OCI-LY3 (cell line): ENCODE results near the gene UROC1.

ENCODE experiments used
- H2AFZ ChIP-seq: fragments of 200-600, 300-600 bp; shearing (Covaris generic); 2 replicates; pipeline ENCODE4 v1.6.0; 2014; ENCODE audit warnings: antibody characterized with exemption, low read depth, low read length
- H3K27ac ChIP-seq: fragments of 200-600, 300-600 bp; sonication (generic); 2 replicates; pipeline ENCODE4 v1.5.1; 2014; ENCODE audit warnings: mild to moderate bottlenecking, low read length, moderate library complexity, mixed read lengths
- H3K27me3 ChIP-seq: fragments of 200-600, 300-600 bp; sonication (generic); 2 replicates; pipeline ENCODE4 v1.6.1; 2014; ENCODE audit warnings: low read depth, low read length, mixed read lengths
- H3K36me3 ChIP-seq: fragments of 200-600, 300-600 bp; sonication (generic); replicated peaks from 2 replicates; pipeline ENCODE3; 2014; ENCODE audit warnings: low read depth, low read length, mixed read lengths
- H3K4me1 ChIP-seq: fragments of 300-600, 200-600 bp; sonication (generic); 2 replicates; pipeline ENCODE4 v1.6.1; 2014; ENCODE audit warnings: low read length, mixed read lengths
- H3K4me2 ChIP-seq: fragments of 200-600, 300-600 bp; sonication (generic); 2 replicates; pipeline ENCODE4 v1.6.1; 2014; ENCODE audit warnings: low read length, mixed read lengths
- H3K4me3 ChIP-seq: fragments of 300-600, 200-600 bp; sonication (generic); 2 replicates; pipeline ENCODE4 v1.5.1; 2014; ENCODE audit warnings: antibody characterized with exemption, mild to moderate bottlenecking, low read length, moderate library complexity
- H3K79me2 ChIP-seq: fragments of 300-600, 200-600 bp; shearing (Covaris generic); 2 replicates; pipeline ENCODE4 v1.6.1; 2014; ENCODE audit warnings: mild to moderate bottlenecking, low read length, mixed read lengths
- H3K9ac ChIP-seq: fragments of 300-600, 200-600 bp; shearing (Covaris generic); 2 replicates; pipeline ENCODE4 v1.6.0; 2014; ENCODE audit warnings: mild to moderate bottlenecking, low read length, moderate library complexity
- H3K9me3 ChIP-seq: fragments of 200-600, 300-600 bp; shearing (Covaris generic); 2 replicates; pipeline ENCODE4 v1.6.1; 2014; ENCODE audit warnings: low read length, mixed read lengths; ENCODE audit not compliant: insufficient read depth
- H4K20me1 ChIP-seq: fragments of 200-600, 300-600 bp; sonication (generic); 2 replicates; pipeline ENCODE4 v1.6.1; 2016; ENCODE audit warnings: low read length, mixed read lengths; ENCODE audit not compliant: insufficient read depth
- CTCF ChIP-seq: fragments of 200-600, 300-600 bp; sonication (generic); IDR thresholded peaks from 2 replicates; pipeline ENCODE4 v1.5.1; 2014; ENCODE audit warnings: antibody characterized with exemption, low read length, low read depth
- EZH2phosphoT487 ChIP-seq: fragments of 200-600 bp; shearing (Covaris generic); IDR thresholded peaks from 2 replicates; pipeline ENCODE4 v1.6.1; 2018; ENCODE audit warnings: antibody characterized with exemption, mixed run types, low read depth

UROC1 gene

GRCh38 chr3:126524429-126524988 is 6.9 kb upstream of the UROC1 start:
- Histone ChIP-seq H3K79me2 (no peaks in the 10 kb centered on the region), H3K9ac (no peak overlapping the region), H3K4me1 (no peaks in the 10 kb centered on the region), H3K4me3 (no peak overlapping the region), H4K20me1 (no peaks in the 10 kb centered on the region), H3K9me3 (no peaks in the 10 kb centered on the region), H3K36me3 (no peaks in the 10 kb centered on the region), H3K4me2 (no peak overlapping the region), H3K27me3 (no peaks in the 10 kb centered on the region), H3K27ac (no peak overlapping the region), H2AFZ (no peak overlapping the region)
- TF ChIP-seq CTCF (no peak), EZH2phosphoT487 (no peak)

- Histone ChIP-seq H3K36me3 (no peaks in the 10 kb centered on the region), H3K27me3 (no peaks in the 10 kb centered on the region), H4K20me1 (no peaks in the 10 kb centered on the region), H3K4me1 (no peaks in the 10 kb centered on the region), H3K9ac (no peak within 1 kb of the TSS), H3K27ac (no peak within 1 kb of the TSS), H3K4me2 (no peak within 1 kb of the TSS), H2AFZ (no peak within 1 kb of the TSS), H3K4me3 (no peak within 1 kb of the TSS), H3K9me3 (no peaks in the 10 kb centered on the region), H3K79me2 (no peaks in the 10 kb centered on the region)
- no peak for TF ChIP-seq CTCF
- no peak for TF ChIP-seq EZH2phosphoT487
These were observed 6.3 kb upstream of the UROC1 start, which contains the start of gene CHST13 for GRCh38 chr3:126523745-126524428. TSS of gene CHST13 (plus strand) at chr3:126524155. CDS start at chr3:126524333, 178 bp downstream.

GRCh38 chr3:126522363-126522788 is 4.8 kb upstream of the UROC1 start:
- Histone ChIP-seq H3K9me3 (no peaks in the 10 kb centered on the region), H3K4me2 (no peak overlapping the region), H3K27me3 (no peaks in the 10 kb centered on the region), H3K36me3 (no peaks in the 10 kb centered on the region), H3K4me3 (no peak overlapping the region), H3K27ac (no peak overlapping the region), H3K79me2 (no peaks in the 10 kb centered on the region), H4K20me1 (no peaks in the 10 kb centered on the region), H2AFZ (no peak overlapping the region), H3K9ac (no peak overlapping the region), H3K4me1 (no peaks in the 10 kb centered on the region)
- TF ChIP-seq EZH2phosphoT487, result no peak
- TF ChIP-seq CTCF, result peak; percentile 88

- no peaks in the 10 kb centered on the region for H3K4me1 ChIP-seq
These were observed 3.7 kb upstream of the UROC1 start for GRCh38 chr3:126521122-126521891.

More at GRCh38 chr3:126521122-126521891, 3.7 kb upstream of the UROC1 start:
- Histone ChIP-seq H3K27ac (no peak overlapping the region), H2AFZ (no peak overlapping the region), H3K36me3 (no peaks in the 10 kb centered on the region), H3K4me2 (no peak overlapping the region), H3K9ac (no peak overlapping the region), H3K4me3 (no peak overlapping the region), H3K79me2 (no peaks in the 10 kb centered on the region), H4K20me1 (no peaks in the 10 kb centered on the region), H3K27me3 (no peaks in the 10 kb centered on the region), H3K9me3 (no peaks in the 10 kb centered on the region)
- no peak for TF ChIP-seq EZH2phosphoT487
- TF ChIP-seq CTCF, result no peak
